Measurements from ENCODE around the gene DNM1.
"Not testable (repeated sequence)": the region's sequence is repeated elsewhere in the genome, so short reads cannot be mapped to it uniquely, and the experiment has no call there.

DNA sequence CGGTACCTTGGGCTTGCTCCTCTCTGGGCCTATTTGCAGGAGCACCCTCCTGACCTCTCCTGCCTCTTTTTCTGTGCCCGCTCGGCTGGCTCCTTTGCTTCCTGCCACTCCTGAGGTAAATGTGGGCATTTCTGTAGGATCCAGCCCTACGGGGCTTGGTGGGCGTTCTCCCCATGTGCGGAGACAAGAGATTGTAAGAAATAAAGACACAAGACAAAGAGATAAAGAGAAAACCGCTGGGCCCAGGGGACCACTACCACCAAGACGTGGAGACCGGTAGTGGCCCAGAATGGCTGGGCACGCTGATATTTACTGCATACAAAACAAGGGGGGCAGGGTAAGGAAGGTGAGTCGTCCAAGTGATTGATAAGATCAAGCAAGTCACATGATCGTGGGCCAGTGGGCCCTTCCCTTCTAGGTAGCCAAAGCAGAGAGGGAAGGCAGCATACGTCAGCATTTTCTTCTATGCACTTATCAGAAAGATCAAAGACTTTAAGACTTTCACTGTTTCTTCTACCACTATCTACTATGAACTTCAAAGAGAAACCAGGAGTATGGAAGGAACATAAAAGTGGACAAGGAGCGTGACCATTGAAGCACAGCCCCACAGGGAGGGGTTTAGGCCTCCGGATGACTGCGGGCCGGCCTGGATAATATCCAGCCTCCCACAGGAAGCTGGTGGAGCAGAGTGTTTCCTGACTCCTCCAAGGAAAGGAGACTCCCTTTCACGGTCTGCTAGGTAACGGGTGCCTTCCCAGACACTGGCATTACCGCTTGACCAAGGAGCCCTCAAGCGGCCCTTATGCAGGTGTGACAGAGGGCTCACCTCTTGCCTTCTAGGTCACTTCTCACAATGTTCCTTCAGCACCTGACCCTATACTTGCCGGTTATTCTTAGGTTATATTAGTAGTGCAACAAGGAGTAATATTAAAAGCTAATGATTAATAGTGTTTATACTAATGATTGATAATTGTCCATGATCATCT, 76.2 kb downstream of the DNM1 start:
- TF ChIP-seq POLR2A (IDR thresholded peaks at IDR 0.05; ENCODE audit: low read length); GATA1 (IDR thresholded peaks at IDR 0.05; ENCODE audit: low read depth, low read length): not testable (repeated sequence)

All from erythroblast (primary cell).